Measurements from ENCODE around the gene FRAT2. TPM values are rescaled to one million over a fixed set of nuclear protein-coding genes. Genes with fewer than 3 reads are reported as not detected.

FRAT2 gene
- total and polyA plus RNA-seq, 2 of the 13 experiments (the other 11 are each of a cell fraction or from before 2014, with no cell fraction given) = 7.2 to 14.1 TPM

DNA sequence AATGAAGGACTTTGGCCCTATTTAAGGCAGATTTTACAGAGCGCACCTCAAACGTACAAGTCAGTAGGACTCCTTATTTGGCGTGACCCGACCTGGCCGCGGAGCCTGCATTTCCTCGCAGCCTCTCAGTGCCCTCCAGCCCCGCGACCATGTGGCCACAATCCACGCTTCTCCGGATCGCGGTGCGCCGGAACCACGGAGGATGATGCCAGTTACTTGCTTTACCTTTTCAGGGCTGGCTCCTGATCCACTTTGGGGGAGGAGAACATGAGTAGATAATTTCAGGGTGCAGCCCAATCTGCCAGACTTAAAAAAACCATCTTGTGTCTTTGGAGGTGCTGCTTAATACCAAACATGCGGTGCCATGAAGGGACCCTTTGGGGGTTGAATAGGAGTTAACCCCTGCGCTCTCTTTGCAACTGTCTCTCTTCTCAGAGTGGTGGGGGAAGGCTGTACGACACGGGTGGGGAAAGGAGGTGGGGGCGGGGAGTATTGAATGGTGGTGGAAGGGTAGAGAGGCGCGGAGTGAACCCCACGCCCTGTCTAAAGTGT is 14.0 kb downstream of the FRAT2 start:
- peak overlapping the region; percentile 71 for H3K27ac ChIP-seq (ENCODE audit: extremely low read length, insufficient read depth, low read length)
- H3K79me2 ChIP-seq (ENCODE audit: insufficient read depth, low read length) = no peaks in the 10 kb centered on the region
- ChIA-PET CTCF (ENCODE audit: low intra/inter-chr PET ratio, low total read pairs) (interaction anchor here (1.4 to 1.9 kb wide), 2 partner anchors 12 to 42 kb away, joined by 6 read pairs; no protein-coding TSS in a partner anchor), POLR2A (interaction anchor here (1.7 to 3.5 kb wide), 3 partner anchors 10 to 41 kb away, joined by 11 to 98 read pairs (median 12); partner anchors contain the start of gene ARHGAP19)
- no peak overlapping the region for H2AFZ ChIP-seq (ENCODE audit: low read length)
- intact Hi-C loops (cut with micrococcal nuclease; ENCODE audit: unreplicated experiment) = no loop called here
- 30% methylated on average over 19 of the region's 24 CpGs for WGBS (ENCODE audit: low lambda C conversion rate)
- no peaks in the 10 kb centered on the region for H3K36me3 ChIP-seq (replicated peaks in 1 of 2; ENCODE audit: control insufficient read depth in 1 of 2, insufficient read depth in 2 of 2, low read length in 2 of 2)
- H4K20me1 ChIP-seq (ENCODE audit: insufficient read depth, low read length) = no peaks in the 10 kb centered on the region
- H3K4me3 ChIP-seq (replicated peaks in 1 of 3; ENCODE audit: insufficient read depth in 1 of 3, low read depth in 2 of 3, low read length in 3 of 3) = peak overlapping the region; percentile 75 to 84 (median 82)
- H3K9me3 ChIP-seq (ENCODE audit: low read length) = no peaks in the 10 kb centered on the region
- H3K4me2 ChIP-seq (ENCODE audit: low read depth, low read length) = peak overlapping the region; percentile 96
- in situ Hi-C loops (cut with HindIII; ENCODE audit: extremely low pct_ligation_motif_present, low pct_unique_long_range_greater_than_20kb) = no loop called here
- peaks cover 0 to 2% of the 10 kb centered on the region in 2 experiments; a peak in 2 of 5 replicates for H3K27me3 ChIP-seq (ENCODE audit: control insufficient read depth in 1 of 2, insufficient read depth in 2 of 2, low read length in 2 of 2)
- H3K9ac ChIP-seq (ENCODE audit: insufficient read depth, low read depth, low read length) = peak overlapping the region; percentile 99
- TSS peak; percentile 74 for BruUV-seq (replicated peaks)
- ATAC-seq (peak; percentile 4; the same call in 2 of the 3 replicates), FAIRE-seq (no peak), DNase-seq (ENCODE audit: low spot score) (no peak)
- peaks cover 52% of the 10 kb centered on the region for H3K4me1 ChIP-seq (ENCODE audit: insufficient read depth, low read length)
- TF ChIP-seq SRSF4 (IDR thresholded peaks at IDR 0.05; ENCODE audit: low read depth, low read length, poor library complexity, severe bottlenecking) (no peak), U2AF1 (optimal IDR thresholded peaks at IDR 0.05; ENCODE audit: low read depth, low read length) (peak; percentile 12), ZNF776 (CRISPR knock-in tag; IDR thresholded peaks at IDR 0.05) (0 out of 2 replicates have a peak, but pooled peaks have one; percentile 3), ZNF343 (CRISPR knock-in tag; IDR thresholded peaks at IDR 0.05) (no peak), SMARCC2 (IDR thresholded peaks at IDR 0.05) (no peak), ZNF841 (CRISPR knock-in tag; IDR thresholded peaks at IDR 0.05; ENCODE audit: borderline replicate concordance) (peak; percentile 32; the same call in 1 of the 2 replicates), EEA1 (CRISPR knock-in tag; IDR thresholded peaks at IDR 0.05; ENCODE audit: borderline replicate concordance) (peak; percentile 5; the same call in 1 of the 2 replicates), SRF (IDR thresholded peaks at IDR 0.05; ENCODE audit: low read depth, low read length) (peak; percentile 46; the same call in 1 of the 2 replicates), ZFP36 (IDR thresholded peaks at IDR 0.05; ENCODE audit: borderline replicate concordance, low read depth, low read length, partially characterized antibody) (no peak), HOXA9 (CRISPR knock-in tag; IDR thresholded peaks at IDR 0.05; ENCODE audit: borderline replicate concordance) (0 out of 2 replicates have a peak, but pooled peaks have one; percentile 34)
- TF ChIP-seq, protein P1, sequence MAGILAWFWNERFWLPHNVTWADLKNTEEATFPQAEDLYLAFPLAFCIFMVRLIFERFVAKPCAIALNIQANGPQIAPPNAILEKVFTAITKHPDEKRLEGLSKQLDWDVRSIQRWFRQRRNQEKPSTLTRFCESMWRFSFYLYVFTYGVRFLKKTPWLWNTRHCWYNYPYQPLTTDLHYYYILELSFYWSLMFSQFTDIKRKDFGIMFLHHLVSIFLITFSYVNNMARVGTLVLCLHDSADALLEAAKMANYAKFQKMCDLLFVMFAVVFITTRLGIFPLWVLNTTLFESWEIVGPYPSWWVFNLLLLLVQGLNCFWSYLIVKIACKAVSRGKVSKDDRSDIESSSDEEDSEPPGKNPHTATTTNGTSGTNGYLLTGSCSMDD (CRISPR knock-in tag; IDR thresholded peaks at IDR 0.05) = no peak
- TF ChIP-seq, protein P2, sequence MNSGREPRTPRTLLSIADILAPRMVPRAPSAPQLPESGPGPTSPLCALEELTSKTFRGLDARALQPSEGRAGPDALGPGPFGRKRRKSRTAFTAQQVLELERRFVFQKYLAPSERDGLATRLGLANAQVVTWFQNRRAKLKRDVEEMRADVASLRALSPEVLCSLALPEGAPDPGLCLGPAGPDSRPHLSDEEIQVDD (CRISPR knock-in tag; IDR thresholded peaks at IDR 0.05; ENCODE audit: borderline replicate concordance) = no peak
- TF ChIP-seq, protein P3, sequence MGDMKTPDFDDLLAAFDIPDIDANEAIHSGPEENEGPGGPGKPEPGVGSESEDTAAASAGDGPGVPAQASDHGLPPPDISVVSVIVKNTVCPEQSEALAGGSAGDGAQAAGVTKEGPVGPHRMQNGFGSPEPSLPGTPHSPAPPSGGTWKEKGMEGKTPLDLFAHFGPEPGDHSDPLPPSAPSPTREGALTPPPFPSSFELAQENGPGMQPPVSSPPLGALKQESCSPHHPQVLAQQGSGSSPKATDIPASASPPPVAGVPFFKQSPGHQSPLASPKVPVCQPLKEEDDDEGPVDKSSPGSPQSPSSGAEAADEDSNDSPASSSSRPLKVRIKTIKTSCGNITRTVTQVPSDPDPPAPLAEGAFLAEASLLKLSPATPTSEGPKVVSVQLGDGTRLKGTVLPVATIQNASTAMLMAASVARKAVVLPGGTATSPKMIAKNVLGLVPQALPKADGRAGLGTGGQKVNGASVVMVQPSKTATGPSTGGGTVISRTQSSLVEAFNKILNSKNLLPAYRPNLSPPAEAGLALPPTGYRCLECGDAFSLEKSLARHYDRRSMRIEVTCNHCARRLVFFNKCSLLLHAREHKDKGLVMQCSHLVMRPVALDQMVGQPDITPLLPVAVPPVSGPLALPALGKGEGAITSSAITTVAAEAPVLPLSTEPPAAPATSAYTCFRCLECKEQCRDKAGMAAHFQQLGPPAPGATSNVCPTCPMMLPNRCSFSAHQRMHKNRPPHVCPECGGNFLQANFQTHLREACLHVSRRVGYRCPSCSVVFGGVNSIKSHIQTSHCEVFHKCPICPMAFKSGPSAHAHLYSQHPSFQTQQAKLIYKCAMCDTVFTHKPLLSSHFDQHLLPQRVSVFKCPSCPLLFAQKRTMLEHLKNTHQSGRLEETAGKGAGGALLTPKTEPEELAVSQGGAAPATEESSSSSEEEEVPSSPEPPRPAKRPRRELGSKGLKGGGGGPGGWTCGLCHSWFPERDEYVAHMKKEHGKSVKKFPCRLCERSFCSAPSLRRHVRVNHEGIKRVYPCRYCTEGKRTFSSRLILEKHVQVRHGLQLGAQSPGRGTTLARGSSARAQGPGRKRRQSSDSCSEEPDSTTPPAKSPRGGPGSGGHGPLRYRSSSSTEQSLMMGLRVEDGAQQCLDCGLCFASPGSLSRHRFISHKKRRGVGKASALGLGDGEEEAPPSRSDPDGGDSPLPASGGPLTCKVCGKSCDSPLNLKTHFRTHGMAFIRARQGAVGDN (CRISPR knock-in tag; IDR thresholded peaks at IDR 0.05) = peak; percentile 47
- TF ChIP-seq, protein P4, sequence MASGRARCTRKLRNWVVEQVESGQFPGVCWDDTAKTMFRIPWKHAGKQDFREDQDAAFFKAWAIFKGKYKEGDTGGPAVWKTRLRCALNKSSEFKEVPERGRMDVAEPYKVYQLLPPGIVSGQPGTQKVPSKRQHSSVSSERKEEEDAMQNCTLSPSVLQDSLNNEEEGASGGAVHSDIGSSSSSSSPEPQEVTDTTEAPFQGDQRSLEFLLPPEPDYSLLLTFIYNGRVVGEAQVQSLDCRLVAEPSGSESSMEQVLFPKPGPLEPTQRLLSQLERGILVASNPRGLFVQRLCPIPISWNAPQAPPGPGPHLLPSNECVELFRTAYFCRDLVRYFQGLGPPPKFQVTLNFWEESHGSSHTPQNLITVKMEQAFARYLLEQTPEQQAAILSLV (CRISPR knock-in tag; IDR thresholded peaks at IDR 0.05; ENCODE audit: borderline replicate concordance) = 0 out of 2 replicates have a peak, but pooled peaks have one; percentile 13
